ENCODE results near the gene LINC01488. TPM values are rescaled to one million over a fixed set of nuclear protein-coding genes. Genes with fewer than 3 reads are reported as not detected.

Gene LINC01488
- total and polyA plus RNA-seq, 2 donors (not counting 1 experiment from before 2014, with no cell fraction given): not detected

GRCh38 chr11:69524991-69525411 lies 43.5 kb downstream of the LINC01488 start:
- Mint-ChIP-seq H3K4me3 (no peak overlapping the region), H3K9me3 (ENCODE audit: insufficient read depth) (no peaks in the 10 kb centered on the region)
- no peaks in the 10 kb centered on the region for H3K36me3 ChIP-seq (replicated peaks in 1 of 2; ENCODE audit: control extremely low read depth in 1 of 2, control insufficient read depth in 1 of 2, extremely low read depth in 1 of 2, insufficient read depth in 2 of 2, low read length in 1 of 2)

More at GRCh38 chr11:69524991-69525411, 43.5 kb downstream of the LINC01488 start:
- Histone ChIP-seq H3K4me1 (ENCODE audit: control insufficient read depth in 2 of 2, insufficient read depth in 2 of 2, low read length in 2 of 2) (peaks cover 3 to 10% of the 10 kb centered on the region in 2 donors), H3K4me2 (replicated peaks; ENCODE audit: low read depth, low read length, poor library complexity, severe bottlenecking) (no peak overlapping the region), H3K4me3 (ENCODE audit: control extremely low read depth in 1 of 5, extremely low read depth in 1 of 5, insufficient read depth in 1 of 5, low read depth in 2 of 5, low read length in 4 of 5) (no peak overlapping the region), H3K9me3 (ENCODE audit: control extremely low read depth in 1 of 3, control insufficient read depth in 2 of 3, insufficient read depth in 1 of 3, low read length in 2 of 3) (no peaks in the 10 kb centered on the region), H3K27me3 (replicated peaks in 1 of 4; ENCODE audit: control extremely low read depth in 1 of 4, control insufficient read depth in 3 of 4, insufficient read depth in 4 of 4, low read length in 3 of 4) (no peaks in the 10 kb centered on the region), H2AFZ (ENCODE audit: insufficient read depth, low read depth, low read length, poor library complexity, severe bottlenecking) (no peak overlapping the region), H3K9ac (ENCODE audit: low read length) (no peak overlapping the region), H3K27ac (ENCODE audit: low read length in 2 of 2) (no peak overlapping the region), H4K20me1 (ENCODE audit: control insufficient read depth, insufficient read depth, low read length, poor library complexity, severe bottlenecking) (no peaks in the 10 kb centered on the region), H3K79me2 (ENCODE audit: control insufficient read depth, insufficient read depth, low read length) (no peaks in the 10 kb centered on the region)
- ChIA-PET POLR2A (no interaction called here), CTCF (no interaction called here)
- peaks cover 9% of the 10 kb centered on the region for H3K27me3 Mint-ChIP-seq
- no peak overlapping the region for H3K27ac Mint-ChIP-seq
- 96% methylated on average over 13 of the region's 15 CpGs for WGBS (ENCODE audit: insufficient coverage)
- intact Hi-C loops (cut with micrococcal nuclease): no loop called here
- H3K4me1 Mint-ChIP-seq: peaks cover 15% of the 10 kb centered on the region
- DNase-seq (no peak), ATAC-seq (ENCODE audit: low read depth) (no peak)
- no peak for TF ChIP-seq CTCF (IDR thresholded peaks at IDR 0.05)

Data from B cell (primary cell).